ENCODE data around the gene KIF5A.

KIF5A gene

DNA sequence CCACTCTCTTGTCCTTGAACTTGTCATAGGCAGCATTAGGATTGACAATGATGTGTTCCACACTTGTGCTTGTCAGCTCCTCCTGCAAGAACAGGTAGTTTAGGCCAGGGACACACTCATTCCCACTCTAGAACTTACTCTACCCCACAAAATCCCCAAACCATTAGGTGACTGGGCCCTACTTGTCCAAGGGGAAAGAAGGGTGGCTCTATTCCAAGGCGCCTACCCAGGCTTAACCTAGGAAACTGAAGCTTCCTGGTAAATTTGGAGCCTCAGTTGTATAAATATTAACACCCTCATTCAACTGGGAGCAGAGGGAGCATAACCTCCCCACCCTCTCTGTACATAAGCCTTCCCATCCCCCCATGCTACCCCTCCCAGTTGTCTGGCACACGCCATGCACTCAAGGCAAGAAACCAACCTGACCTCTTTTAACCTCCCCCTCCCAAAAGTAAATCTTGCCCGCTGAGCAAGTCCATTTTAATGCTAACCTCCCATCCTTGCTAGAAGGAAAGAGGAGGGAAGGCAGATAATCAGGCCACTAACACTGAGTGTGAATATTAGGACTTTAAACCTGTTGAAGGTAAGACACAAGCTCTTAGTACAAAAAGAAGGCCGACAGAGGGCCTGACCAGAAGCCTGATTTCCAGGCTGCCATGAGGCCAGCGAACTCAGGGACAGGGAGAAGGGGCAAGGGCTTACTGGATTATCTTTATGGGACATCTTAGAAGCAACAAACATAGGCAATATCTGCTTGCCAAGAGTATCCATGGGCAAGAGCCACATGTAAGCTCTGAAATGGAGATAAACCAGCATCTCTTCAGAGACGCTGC is 13.9 kb upstream of the KIF5A start:
- DNase-seq = no peak

GRCh38 chr12:57536597-57536942 is 13.3 kb upstream of the KIF5A start:
- no peak for DNase-seq

GRCh38 chr12:57539134-57539768 is 10.6 kb upstream of the KIF5A start:
- no peak for DNase-seq

DNA sequence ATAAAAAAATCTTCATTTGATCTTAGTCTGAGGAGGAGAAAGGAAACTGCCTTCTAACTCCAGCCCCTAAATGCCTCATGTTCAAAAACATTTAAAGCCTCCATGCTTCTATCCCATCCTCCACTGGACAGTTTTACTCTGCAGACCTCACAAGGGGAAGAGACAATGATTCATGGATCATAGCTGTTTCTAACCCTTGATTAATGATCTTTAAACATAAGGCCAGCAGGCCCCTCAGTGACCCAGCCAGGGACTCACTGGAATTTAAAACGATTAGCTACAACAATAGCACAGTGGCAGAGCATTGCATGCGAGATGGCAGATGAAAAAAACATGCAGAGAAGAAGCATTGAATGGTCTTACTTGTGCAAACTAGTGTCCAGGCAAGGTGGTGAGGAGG is 8.8 kb upstream of the KIF5A start:
- DNase-seq = no peak

DNA sequence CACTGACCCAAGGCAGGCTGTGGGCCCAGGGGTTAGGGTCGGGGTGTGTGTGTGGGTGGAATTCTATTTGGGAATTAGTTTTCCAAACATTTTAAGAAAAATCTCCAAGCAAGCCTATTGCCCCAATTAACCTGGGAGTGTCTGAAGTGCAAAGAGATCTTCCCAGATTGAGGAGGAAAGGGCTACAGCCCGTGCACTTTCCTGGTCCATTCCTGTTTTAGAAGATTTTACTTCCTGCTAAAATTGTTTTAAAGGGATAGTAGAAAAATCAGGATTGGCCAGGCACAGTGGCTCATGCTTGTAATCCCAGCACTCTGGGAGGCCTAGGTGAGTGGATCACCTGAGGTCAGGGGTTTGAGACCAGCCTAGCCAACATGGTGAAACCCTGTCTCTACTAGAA is 8.1 kb upstream of the KIF5A start:
- DNase-seq = no peak

DNA sequence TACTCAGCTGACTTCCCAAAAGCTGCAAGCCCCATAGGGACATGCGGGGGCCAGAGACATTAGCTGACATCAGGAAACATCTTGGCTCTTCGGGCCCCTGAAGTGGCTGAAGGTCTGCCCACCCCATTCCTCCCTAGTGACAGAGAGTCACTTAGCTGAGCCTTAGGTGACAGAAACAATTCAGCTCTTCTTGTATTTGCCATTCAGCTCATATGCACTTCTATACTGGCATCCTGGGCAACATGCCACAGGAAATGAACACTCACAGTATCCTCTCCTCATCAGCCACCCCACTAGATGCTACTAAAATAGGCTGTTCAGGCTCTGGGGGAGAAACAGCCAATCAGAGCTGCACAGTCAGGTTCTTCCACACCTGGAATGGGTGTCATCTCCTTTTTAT is 6.3 kb upstream of the KIF5A start:
- no peak for DNase-seq

GRCh38 chr12:57545809-57546437 is 3.9 kb upstream of the KIF5A start:
- DNase-seq = peak; percentile 41

- peak; percentile 97 for DNase-seq
Measured at GRCh38 chr12:57546438-57547287, 3.2 kb upstream of the KIF5A start, which contains the start of gene DCTN2. DCTN2 (minus strand) TSS chr12:57547192; CDS start chr12:57547063, 129 bp downstream.

GRCh38 chr12:57547288-57548012 is 2.4 kb upstream of the KIF5A start:
- no peak for DNase-seq

GRCh38 chr12:57548013-57548315 is 1.9 kb upstream of the KIF5A start:
- no peak for DNase-seq

DNA sequence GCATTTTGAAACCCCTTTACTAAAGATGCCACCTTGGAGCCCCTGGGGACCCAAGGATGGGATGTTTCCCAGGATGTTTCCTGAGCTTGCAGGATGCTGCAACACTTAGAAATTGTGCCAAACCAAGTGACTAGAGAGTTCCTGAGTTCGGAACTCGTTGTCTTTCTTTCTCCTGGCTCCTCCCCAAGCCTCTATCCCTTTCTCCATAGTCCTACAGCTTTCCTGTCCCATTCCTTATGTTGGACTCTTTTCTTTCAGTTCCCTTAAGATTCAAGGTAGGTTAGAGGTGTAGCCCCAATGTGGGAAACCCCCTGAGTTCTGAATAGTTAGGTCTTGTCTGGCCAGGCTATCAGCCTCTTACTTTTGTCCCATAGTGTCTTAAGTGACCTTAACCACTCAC is 1.4 kb upstream of the KIF5A start:
- no peak for DNase-seq

DNA sequence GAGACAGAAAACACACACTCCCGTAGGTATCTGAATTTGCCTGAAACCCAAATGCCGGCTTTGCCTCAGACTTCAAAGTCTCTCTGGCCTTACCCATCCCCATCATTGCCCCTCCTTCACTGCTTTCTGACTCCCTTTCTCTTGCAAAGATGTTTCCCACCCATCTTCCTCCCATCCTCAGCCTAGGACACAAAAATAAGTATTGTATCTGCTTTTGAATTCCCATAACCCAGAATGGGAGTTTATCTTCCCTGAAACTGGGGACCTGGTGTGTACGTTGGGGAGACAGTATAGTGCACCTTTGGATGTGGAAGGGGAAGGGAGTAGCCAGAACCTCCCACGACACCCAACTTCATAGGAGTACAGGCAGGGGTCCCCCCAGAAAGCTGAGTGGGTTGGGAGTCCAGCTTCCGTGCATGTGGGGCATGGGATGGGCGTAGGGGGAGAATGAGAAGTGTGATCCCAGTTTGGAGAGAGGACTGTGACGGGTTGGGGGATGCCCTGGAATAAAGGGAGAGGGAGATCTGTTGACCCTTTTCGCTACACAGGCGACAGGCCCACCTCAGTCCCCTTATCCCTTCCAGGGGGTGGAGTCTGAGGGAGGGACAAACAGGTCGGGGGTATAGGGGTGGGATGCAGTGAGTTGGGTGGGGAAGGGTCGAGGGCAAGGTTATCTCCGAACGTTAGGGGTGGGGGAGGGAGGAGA is 488 bp upstream of the KIF5A start:
- no peak for DNase-seq

DNA sequence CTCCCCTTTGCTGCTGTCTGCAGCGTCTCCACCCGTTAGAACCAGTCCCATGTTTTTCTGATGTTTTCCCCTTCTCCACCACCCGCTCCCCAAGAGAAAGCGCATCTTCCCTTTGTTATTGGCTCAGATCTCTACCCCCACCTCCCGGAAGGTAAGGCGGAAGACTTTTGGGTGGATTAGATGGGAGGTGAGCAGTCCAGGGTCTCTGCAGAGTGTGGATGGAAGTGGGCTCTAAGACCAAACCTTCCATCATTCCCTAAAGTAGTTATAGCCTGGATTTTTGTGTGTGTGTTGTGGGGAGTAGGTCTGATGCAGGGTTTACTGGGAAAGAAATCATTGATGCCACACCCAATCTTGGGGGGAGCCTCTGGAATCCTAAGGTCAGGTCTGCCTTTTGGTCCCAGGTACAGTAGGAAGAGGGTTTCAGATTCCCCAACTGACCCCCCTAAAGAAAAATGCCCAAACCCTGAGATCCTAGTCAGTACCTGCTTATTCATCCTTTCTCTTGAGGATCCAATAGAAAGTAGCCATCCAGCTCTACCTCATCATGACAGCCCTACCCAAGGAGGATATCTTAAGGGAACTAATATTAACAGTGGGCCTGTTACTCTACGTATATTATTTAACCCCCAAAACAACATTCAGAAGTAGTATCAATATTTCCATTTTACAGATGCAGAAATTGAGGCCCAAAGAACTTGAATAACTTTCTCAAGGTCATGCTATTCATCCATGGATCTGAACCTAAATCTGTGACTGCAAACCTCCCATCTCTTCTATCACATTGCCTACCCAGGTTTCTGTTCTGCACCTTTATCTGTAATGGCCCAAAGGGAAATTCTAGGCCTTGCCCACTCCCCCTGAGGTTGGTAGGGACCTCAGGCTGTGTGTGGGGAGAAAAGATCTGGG is 1.1 kb downstream of the KIF5A start:
- DNase-seq = no peak

- no peak for DNase-seq
Measured at GRCh38 chr12:57551637-57552305, 1.9 kb downstream of the KIF5A start.

GRCh38 chr12:57552306-57552651 is 2.4 kb downstream of the KIF5A start:
- DNase-seq = no peak

GRCh38 chr12:57552835-57553313 is 3.0 kb downstream of the KIF5A start:
- no peak for DNase-seq

- DNase-seq = no peak
Measured at GRCh38 chr12:57553343-57554202, 3.7 kb downstream of the KIF5A start.

DNA sequence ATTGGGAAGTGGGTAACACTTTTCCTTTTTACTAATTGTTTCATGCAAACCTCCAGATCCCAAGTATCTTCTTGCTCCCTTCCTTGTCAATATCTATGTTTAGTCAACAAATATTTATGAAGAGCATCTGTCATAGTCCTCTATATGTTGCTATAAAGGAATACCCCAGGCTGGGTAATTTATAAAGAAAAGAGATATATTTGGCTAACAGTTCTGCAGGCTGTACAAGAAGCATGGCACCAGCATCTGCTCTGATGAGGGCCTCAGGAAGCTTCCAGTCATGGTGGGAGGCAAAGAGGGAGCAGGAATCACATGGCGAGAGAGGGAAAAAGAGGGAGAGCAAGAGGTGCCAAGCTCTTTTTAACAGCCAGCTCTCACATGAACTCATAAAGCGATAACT is 4.6 kb downstream of the KIF5A start:
- DNase-seq = no peak

DNA sequence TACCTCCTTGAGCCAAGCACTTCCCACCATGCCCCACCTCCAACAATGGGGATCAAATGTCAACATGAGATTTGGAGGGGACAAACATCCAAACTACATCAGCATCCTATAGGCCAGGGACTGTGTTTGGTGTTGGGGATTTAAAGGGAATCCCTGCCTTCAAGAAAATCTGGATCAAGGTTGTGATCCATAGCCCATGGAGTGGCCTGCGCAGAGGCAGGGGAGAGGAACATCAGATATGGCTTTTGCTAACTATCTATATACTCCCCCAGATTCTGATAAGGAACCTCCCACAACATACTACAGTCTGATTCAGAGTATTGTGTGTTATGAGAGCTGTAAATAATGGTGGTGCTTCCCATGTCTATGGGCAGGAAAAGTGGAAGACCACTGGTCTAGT is 5.1 kb downstream of the KIF5A start:
- DNase-seq = no peak
